T-cell (primary cell): Measurements from ENCODE around the gene RHEB. TPM values are rescaled to one million over a fixed set of nuclear protein-coding genes. Genes with fewer than 3 reads are reported as not detected.
A peak's percentile ranks its signal among the peaks of the same experiment; 100 is the strongest.

Source experiments
- ATAC-seq, 4 experiments: fragments of 200-7000 bp in 3 of 4; fragments of 150-1000 bp in 1 of 4; cut with Tn5 transposase; replicated peaks in 1 of 4; 1 replicate in 3 of 4; 2 replicates in 1 of 4; pipeline ENCODE4 v1.10.0; 2021; ENCODE audit warnings: moderate library complexity in 3 of 4, mild to moderate bottlenecking in 2 of 4, moderate number of reproducible peaks in 1 of 4
- CTCF ChIA-PET, 2 donors: fragments of 300-600 bp; sonication (Branson Sonifier 250); formaldehyde crosslinking; loops; one replicate each; lab custom pipeline; 2022; ENCODE audit warnings: antibody characterized with exemption in 2 of 2; lab: Charles Lee
- POLR2A ChIA-PET, 2 donors: fragments of 300-600 bp; sonication (Branson Sonifier 250); formaldehyde crosslinking; loops; one replicate each; lab custom pipeline; 2022; ENCODE audit warnings: antibody characterized with exemption in 2 of 2; lab: Charles Lee
- DNase-seq, 35 experiments: peaks; one replicate each; pipeline versions ENCODE4 v3.0.0 to v3.0.0-alpha.2; 2013 to 2023
- H3K27ac ChIP-seq: one replicate; pipeline ENCODE4 v1.5.1; 2013; ENCODE audit warnings: low read length
- H3K27me3 ChIP-seq, 2 experiments: replicated peaks in 1 of 2; 1 replicate in 1 of 2; 2 replicates in 1 of 2; pipeline versions ENCODE4 v1.6.1 to v1.7.0; 2013; ENCODE audit warnings: low read length in 1 of 2, mixed read lengths in 1 of 2; ENCODE audit not compliant: control insufficient read depth in 2 of 2, insufficient read depth in 2 of 2; ENCODE audit errors: extremely low read depth in 1 of 2
- H3K36me3 ChIP-seq, 2 donors: 1 replicate in 1 of 2; 2 replicates in 1 of 2; pipeline versions ENCODE4 v1.6.1 to v1.7.0; 2013; ENCODE audit warnings: low read length in 1 of 2; ENCODE audit not compliant: control insufficient read depth in 2 of 2, insufficient read depth in 1 of 2; ENCODE audit errors: extremely low read depth in 1 of 2
- H3K4me1 ChIP-seq, 2 experiments: 1 replicate in 1 of 2; 2 replicates in 1 of 2; pipeline versions ENCODE4 v1.6.1 to v1.7.0; 2013; ENCODE audit warnings: low read length in 2 of 2, mixed read lengths in 1 of 2; ENCODE audit not compliant: insufficient read depth in 2 of 2, control insufficient read depth in 1 of 2; ENCODE audit errors: extremely low read depth in 1 of 2
- H3K4me3 ChIP-seq, 2 donors: 1 replicate in 1 of 2; 2 replicates in 1 of 2; pipeline versions ENCODE4 v1.5.1 to v1.7.0; 2013; ENCODE audit warnings: mild to moderate bottlenecking in 2 of 2, low read length in 1 of 2, moderate library complexity in 1 of 2; ENCODE audit not compliant: control insufficient read depth in 1 of 2; ENCODE audit errors: extremely low read depth in 1 of 2
- H3K9me3 ChIP-seq: 2 replicates; pipeline ENCODE4 v1.7.0; 2013
- H3K27ac Mint-ChIP-seq, 2 donors: one replicate each; pipeline ENCODE4 v1.8.0; 2020 to 2021; ENCODE audit warnings: mild to moderate bottlenecking in 2 of 2, mixed read lengths in 2 of 2
- H3K27me3 Mint-ChIP-seq, 2 donors: one replicate each; pipeline ENCODE4 v1.8.0; 2021 to 2022; ENCODE audit warnings: mixed read lengths in 2 of 2
- H3K36me3 Mint-ChIP-seq: one replicate; pipeline ENCODE4 v1.8.0; 2021; ENCODE audit warnings: mixed read lengths
- H3K4me1 Mint-ChIP-seq, 3 donors: one replicate each; pipeline ENCODE4 v1.8.0; 2020 to 2022; ENCODE audit warnings: mixed read lengths in 3 of 3, mild to moderate bottlenecking in 1 of 3
- H3K4me3 Mint-ChIP-seq, 3 donors: one replicate each; pipeline ENCODE4 v1.8.0; 2020 to 2022; ENCODE audit warnings: mild to moderate bottlenecking in 3 of 3, mixed read lengths in 3 of 3, moderate library complexity in 3 of 3
- H3K9me3 Mint-ChIP-seq, 3 donors: one replicate each; pipeline ENCODE4 v1.8.0; 2020 to 2022; ENCODE audit warnings: mixed read lengths in 3 of 3
- WGBS: methylation state at CpG from one replicate; pipeline ENCODE4 v1.1.5; 2013; ENCODE audit warnings: missing lambda C conversion rate; ENCODE audit not compliant: insufficient coverage; 5-methylcytosine and 5-hydroxymethylcytosine counted together
- total RNA-seq, 35 experiments: library from RNA in 6 of 35; stranded (reverse) in 6 of 35; fragments of 120-200 nt in 1 of 35; gene quantifications; one replicate each; pipeline versions ENCODE4 v1.2.1 to v1.2.4 and lab custom pipeline; 2013 to 2026

The RHEB gene
- total RNA-seq, 5 donors from 2014 or later (not counting 1 experiment from before 2014, with no cell fraction given): 35.8 to 46.0 (median 41.6) TPM

DNA sequence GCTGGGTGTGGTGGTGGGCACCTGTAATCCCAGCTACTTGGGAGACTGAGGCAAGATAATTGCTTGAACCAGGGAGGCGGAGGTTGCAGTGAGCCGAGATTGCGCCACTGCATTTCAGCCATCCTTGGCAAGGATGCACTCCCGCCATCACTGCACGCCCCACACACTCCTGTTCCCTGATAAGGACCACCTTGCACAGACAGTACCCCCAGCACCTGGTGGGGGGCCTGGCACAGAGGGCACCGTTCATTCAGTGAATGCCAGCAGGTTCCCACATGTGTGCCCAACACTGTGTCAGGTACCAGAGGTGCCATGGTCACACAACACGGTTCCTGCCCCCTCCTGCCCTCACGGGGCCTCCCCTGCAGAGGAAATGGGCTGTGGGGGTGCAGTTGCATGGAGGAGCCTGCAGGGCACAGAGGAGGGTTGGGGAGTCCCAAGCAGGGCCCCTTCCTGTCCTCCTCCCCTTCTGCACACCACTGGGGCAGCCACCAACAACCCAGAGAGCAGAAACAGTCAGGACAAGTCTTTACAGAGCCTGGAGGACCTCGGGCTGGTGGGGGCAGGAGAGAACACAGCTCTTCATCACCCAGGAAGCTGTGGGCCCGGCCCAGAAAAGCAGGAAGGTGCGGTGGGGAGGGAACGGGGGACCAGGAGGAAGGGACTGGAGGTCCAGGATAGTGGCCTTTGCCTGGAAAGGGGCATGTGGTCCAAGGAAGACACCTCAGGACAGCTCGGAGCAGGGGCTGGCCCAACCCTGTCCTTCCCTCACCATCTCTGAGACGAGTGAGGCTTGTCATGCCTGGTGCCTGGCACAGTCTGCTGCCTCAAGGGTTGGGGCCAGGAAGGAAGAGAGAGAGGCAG is 86.8 kb downstream of the RHEB start:
- ChIA-PET POLR2A (no interaction called here), CTCF (interaction anchor here in 1 of 2 donors (0.8 kb wide), 1 partner anchor 15 kb away, joined by 3 read pairs; no protein-coding TSS in a partner anchor)
- Mint-ChIP-seq H3K27ac (peak overlapping the region; percentile 86 to 90), H3K9me3 (no peaks in the 10 kb centered on the region), H3K27me3 (no peaks in the 10 kb centered on the region), H3K4me3 (peak overlapping the region in 2 of 3 donors; percentile 34 to 69), H3K36me3 (no peaks in the 10 kb centered on the region), H3K4me1 (peaks cover 49 to 57% (median 55%) of the 10 kb centered on the region in 3 donors)
- Histone ChIP-seq H3K4me1 (peaks cover 35 to 63% of the 10 kb centered on the region in 2 experiments), H3K27me3 (no peaks in the 10 kb centered on the region), H3K27ac (peak overlapping the region; percentile 63), H3K9me3 (no peaks in the 10 kb centered on the region), H3K4me3 (peak overlapping the region in 1 of 2 donors; percentile 29), H3K36me3 (peaks cover 0 to 2% of the 10 kb centered on the region in 2 donors)
- ATAC-seq: peak; percentile 49 to 65 (median 58)
- WGBS: 51% methylated on average over 9 of the region's 14 CpGs
- peak in 34 of 35 experiments; percentile 24 to 74 (median 52) for DNase-seq

DNA sequence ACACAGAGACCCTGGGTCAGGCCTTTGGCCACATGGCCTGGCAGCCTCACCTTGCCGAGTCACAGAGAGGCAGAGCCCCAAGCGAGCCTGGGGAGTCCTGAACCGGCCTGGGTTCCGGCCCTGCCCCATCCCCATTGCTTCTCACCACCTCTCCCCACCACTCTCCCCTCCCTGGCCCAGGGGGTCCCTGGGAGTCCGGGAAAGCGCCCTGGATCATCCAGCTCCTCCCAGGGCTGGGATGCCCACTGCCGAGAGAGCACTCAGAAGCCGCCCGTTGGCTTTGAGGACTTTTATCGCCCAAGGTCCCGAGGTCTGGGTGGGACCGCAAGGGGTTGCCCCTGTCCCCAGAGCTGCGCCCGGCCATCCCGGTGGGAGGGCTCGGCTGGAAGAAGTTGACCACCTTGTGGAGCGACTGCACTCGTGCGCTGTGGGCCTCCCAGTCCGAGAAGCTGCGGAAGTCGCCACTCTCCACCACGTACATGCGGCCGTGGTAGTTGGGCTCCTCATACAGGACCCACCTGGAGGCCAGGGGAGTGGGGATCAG is 87.9 kb downstream of the RHEB start:
- WGBS: 98% methylated on average over 24 of the region's 25 CpGs
- H3K4me3 ChIP-seq: no peak overlapping the region
- DNase-seq: no peak
- no peak overlapping the region for H3K27ac ChIP-seq
- Mint-ChIP-seq H3K36me3 (no peaks in the 10 kb centered on the region), H3K27ac (peak overlapping the region; percentile 55 to 70), H3K27me3 (no peaks in the 10 kb centered on the region), H3K4me1 (peaks cover 50 to 62% (median 62%) of the 10 kb centered on the region in 3 donors), H3K4me3 (peak overlapping the region in 1 of 3 donors; percentile 24), H3K9me3 (no peaks in the 10 kb centered on the region)
- H3K9me3 ChIP-seq: no peaks in the 10 kb centered on the region
- no peak for ATAC-seq
- CTCF ChIA-PET: no interaction called here
- peaks cover 0 to 2% of the 10 kb centered on the region in 2 donors for H3K36me3 ChIP-seq
- POLR2A ChIA-PET: no interaction called here
- H3K27me3 ChIP-seq: peaks cover 0 to 6% of the 10 kb centered on the region in 2 experiments
- H3K4me1 ChIP-seq: peaks cover 42 to 74% of the 10 kb centered on the region in 2 experiments

DNA sequence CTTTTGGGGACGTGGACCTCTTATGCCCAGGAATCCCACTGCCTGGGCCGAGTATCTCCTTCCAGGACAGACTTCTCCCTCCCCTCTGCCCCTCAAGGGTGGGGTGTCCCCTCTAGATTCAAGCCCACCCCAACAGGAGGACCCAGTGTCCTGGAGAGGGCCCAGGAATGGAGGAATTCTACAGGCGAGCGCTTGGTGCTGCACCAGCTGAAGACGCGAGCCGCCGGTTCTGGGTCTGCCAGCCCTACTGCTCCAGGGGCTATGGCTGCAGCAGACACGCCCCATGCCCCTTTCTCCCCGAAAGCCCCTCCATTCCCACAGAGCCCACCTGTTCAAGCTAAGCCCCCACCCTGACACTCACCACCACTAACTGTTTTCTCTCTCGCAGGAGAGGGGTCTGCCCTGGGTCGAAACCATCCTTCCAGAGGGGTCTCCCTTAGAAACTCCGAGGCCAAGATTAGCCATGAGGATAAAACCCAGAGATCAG is 88.4 kb downstream of the RHEB start:
- Histone ChIP-seq H3K4me3 (no peak overlapping the region), H3K4me1 (peaks cover 42 to 78% of the 10 kb centered on the region in 2 experiments), H3K27me3 (peaks cover 0 to 6% of the 10 kb centered on the region in 2 experiments), H3K36me3 (peaks cover 0 to 2% of the 10 kb centered on the region in 2 donors), H3K27ac (no peak overlapping the region), H3K9me3 (no peaks in the 10 kb centered on the region)
- ATAC-seq (no peak), DNase-seq (no peak)
- 92% methylated on average over 7 of the region's 13 CpGs for WGBS
- Mint-ChIP-seq H3K4me3 (peak overlapping the region in 1 of 3 donors; percentile 24), H3K27ac (peak overlapping the region; percentile 55 to 70), H3K27me3 (no peaks in the 10 kb centered on the region), H3K9me3 (no peaks in the 10 kb centered on the region), H3K36me3 (no peaks in the 10 kb centered on the region), H3K4me1 (peaks cover 52 to 66% (median 64%) of the 10 kb centered on the region in 3 donors)
- ChIA-PET POLR2A (no interaction called here), CTCF (no interaction called here)

DNA sequence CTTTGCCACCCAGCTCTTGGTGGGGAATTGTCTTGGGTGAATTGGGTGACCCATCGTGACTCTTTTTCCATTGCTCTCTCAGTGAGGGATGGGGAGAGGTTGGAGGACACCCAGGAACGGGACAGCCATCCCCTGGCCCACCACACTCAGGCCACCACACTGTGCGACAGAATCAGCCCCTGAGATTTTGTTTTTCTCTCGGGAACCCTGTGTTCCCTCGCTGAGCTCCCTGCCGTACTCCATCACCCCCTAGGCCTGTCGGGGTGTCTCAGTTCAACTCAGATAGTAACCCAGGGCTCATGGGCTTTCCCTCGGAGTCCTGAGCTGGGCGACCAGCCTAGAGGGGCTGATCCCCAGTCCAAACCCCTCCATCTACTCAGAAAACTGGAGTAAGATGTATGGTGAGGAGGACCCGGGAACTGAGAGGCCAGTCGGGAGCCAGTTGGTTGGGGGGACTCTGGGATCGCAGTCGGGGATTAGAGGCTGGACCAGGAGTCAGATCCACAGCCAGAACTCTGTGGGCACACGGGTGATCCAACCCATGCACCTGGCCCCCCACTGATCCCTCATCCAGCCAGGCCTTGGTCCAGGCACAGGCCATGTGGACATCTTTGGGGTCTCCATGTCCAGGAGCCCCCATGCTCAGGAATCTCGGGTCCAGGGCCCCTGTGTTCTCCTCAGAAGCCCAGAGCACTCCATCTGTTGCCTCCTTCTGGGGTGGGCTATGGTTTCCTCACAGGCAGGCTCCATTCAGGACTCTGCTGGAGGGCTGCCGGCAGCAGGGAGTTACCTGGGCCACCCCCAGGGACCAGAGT is 89.1 kb downstream of the RHEB start:
- DNase-seq: no peak
- H3K4me1 ChIP-seq: peaks cover 42 to 78% of the 10 kb centered on the region in 2 experiments
- H3K36me3 Mint-ChIP-seq: no peaks in the 10 kb centered on the region
- peak overlapping the region; percentile 61 to 92 for H3K27ac Mint-ChIP-seq
- WGBS: 88% methylated on average over 5 of the region's 16 CpGs
- ChIA-PET POLR2A (interaction anchor here (0.5 to 0.7 kb wide), 5 partner anchors 30 to 688 kb away, joined by 3 to 5 read pairs (median 4); no protein-coding TSS in a partner anchor), CTCF (interaction anchor here (1.5 to 1.9 kb wide), 3 partner anchors 18 to 79 kb away, joined by 3 to 13 read pairs (median 5); no protein-coding TSS in a partner anchor)
- no peaks in the 10 kb centered on the region for H3K27me3 Mint-ChIP-seq
- H3K4me1 Mint-ChIP-seq: peaks cover 52 to 67% (median 65%) of the 10 kb centered on the region in 3 donors
- H3K4me3 ChIP-seq: no peak overlapping the region
- no peaks in the 10 kb centered on the region for H3K9me3 Mint-ChIP-seq
- H3K36me3 ChIP-seq: peaks cover 0 to 2% of the 10 kb centered on the region in 2 donors
- peak in 1 of 4 experiments; percentile 7 for ATAC-seq
- H3K27ac ChIP-seq: peak overlapping the region; percentile 82
- no peaks in the 10 kb centered on the region for H3K9me3 ChIP-seq
- peaks cover 0 to 6% of the 10 kb centered on the region in 2 experiments for H3K27me3 ChIP-seq
- H3K4me3 Mint-ChIP-seq: peak overlapping the region in 1 of 3 donors; percentile 70

DNA sequence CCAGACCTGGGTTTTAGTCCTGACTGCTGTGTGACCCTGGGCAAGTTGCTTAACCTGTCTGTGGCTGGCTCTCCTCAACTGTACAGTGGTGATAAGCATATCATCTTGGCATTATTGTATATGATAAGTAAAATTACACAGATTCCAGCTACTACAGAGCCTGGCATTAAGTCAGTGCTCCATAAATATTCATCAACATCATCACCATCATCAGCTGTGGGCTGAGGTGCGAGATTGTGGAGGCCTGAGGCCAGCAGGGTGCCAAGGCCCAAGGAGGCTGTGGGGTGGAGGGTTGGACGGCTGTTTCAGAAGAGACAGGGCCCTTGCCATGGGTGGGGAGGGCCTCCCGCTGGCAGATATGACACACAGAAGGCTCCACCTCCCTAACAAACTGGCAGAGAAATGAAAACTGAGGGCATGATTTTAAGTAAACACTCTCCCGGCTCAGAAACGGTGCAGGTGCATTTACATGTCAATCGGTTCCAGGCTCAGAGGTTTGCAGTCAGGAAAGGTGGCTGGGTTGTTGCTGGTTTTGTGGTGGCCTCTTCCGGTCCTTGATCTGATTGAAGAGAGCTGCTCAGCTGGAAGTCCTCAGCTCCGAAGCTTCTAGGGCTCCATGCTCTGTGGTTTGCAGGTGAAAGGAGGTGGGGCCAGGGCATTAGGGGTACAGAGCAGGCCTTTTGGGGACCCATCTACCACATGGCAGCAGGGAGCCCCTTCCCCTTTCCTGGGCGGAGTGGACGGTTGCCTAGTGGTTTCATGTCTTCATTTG is 89.9 kb downstream of the RHEB start:
- ATAC-seq (peak; percentile 72 to 82 (median 80)), DNase-seq (peak; percentile 43 to 84 (median 67))
- H3K4me3 Mint-ChIP-seq: peak overlapping the region; percentile 59 to 70 (median 61)
- no peaks in the 10 kb centered on the region for H3K9me3 ChIP-seq
- ChIA-PET CTCF (interaction anchor here (1.5 to 1.9 kb wide), 3 partner anchors 18 to 79 kb away, joined by 3 to 13 read pairs (median 5); no protein-coding TSS in a partner anchor), POLR2A (interaction anchor here (0.5 to 0.7 kb wide), 4 partner anchors 29 to 145 kb away, joined by 3 to 4 read pairs (median 4); partner anchors contain the start of gene NUB1 (in 1 of the 2))
- H3K4me1 ChIP-seq: peaks cover 42 to 78% of the 10 kb centered on the region in 2 experiments
- H3K36me3 ChIP-seq: peaks cover 0 to 2% of the 10 kb centered on the region in 2 donors
- peaks cover 0 to 6% of the 10 kb centered on the region in 2 experiments for H3K27me3 ChIP-seq
- no peak overlapping the region for H3K4me3 ChIP-seq
- peak overlapping the region; percentile 82 for H3K27ac ChIP-seq
- no peaks in the 10 kb centered on the region for H3K36me3 Mint-ChIP-seq
- no peaks in the 10 kb centered on the region for H3K27me3 Mint-ChIP-seq
- H3K27ac Mint-ChIP-seq: peak overlapping the region; percentile 92 to 94
- WGBS: 0% methylated on average over 5 of the region's 10 CpGs
- peaks cover 52 to 67% (median 65%) of the 10 kb centered on the region in 3 donors for H3K4me1 Mint-ChIP-seq
- H3K9me3 Mint-ChIP-seq: no peaks in the 10 kb centered on the region
